Activated CD4-positive, alpha-beta memory T cell treated with anti-CD3 and anti-CD28 coated beads, Interleukin-2, amount 10 ng/mL, durations not matched to agents 7 days and 5 days (primary cell): ENCODE results near the gene CTXND2. TPM values are rescaled to one million over a fixed set of nuclear protein-coding genes. Genes with fewer than 3 reads are reported as not detected.
"Not testable (repeated sequence)": the region's sequence is repeated elsewhere in the genome, so short reads cannot be mapped to it uniquely, and the experiment has no call there.

Experiments used
- CTCF ChIA-PET: fragments of 350-600 bp; sonication (Branson Sonifier 250); formaldehyde crosslinking; loops from one replicate; lab custom pipeline; 2021; ENCODE audit warnings: antibody characterized with exemption, inconsistent platforms; lab: Charles Lee
- POLR2A ChIA-PET: fragments of 350-600 bp; sonication (Branson Sonifier 250); formaldehyde crosslinking; loops from one replicate; lab custom pipeline; 2021; ENCODE audit warnings: antibody characterized with exemption; lab: Charles Lee
- DNase-seq: peaks from one replicate; pipeline ENCODE4 v3.0.0-alpha.2; 2020
- H3K27ac Mint-ChIP-seq: one replicate; pipeline ENCODE4 v1.8.0; 2021; ENCODE audit warnings: mild to moderate bottlenecking, mixed read lengths
- H3K27me3 Mint-ChIP-seq: one replicate; pipeline ENCODE4 v1.8.0; 2021; ENCODE audit warnings: mixed read lengths
- H3K36me3 Mint-ChIP-seq: one replicate; pipeline ENCODE4 v1.8.0; 2021; ENCODE audit warnings: low read depth, mixed read lengths
- H3K4me1 Mint-ChIP-seq: one replicate; pipeline ENCODE4 v1.8.0; 2021; ENCODE audit warnings: mixed read lengths
- H3K4me3 Mint-ChIP-seq: one replicate; pipeline ENCODE4 v1.8.0; 2021; ENCODE audit warnings: mild to moderate bottlenecking, mixed read lengths
- H3K9me3 Mint-ChIP-seq: one replicate; pipeline ENCODE4 v1.8.0; 2021; ENCODE audit warnings: mixed read lengths
- total RNA-seq, 2 experiments: library from RNA; stranded (reverse); gene quantifications; one replicate each; pipeline ENCODE4 v1.2.3, GENCODE V29; 2021

Gene CTXND2
- total RNA-seq, 2 experiments from 2014 or later, result not detected

GRCh38 chr1:150899795-150900194, 12.9 kb downstream of the CTXND2 start:
- H3K9me3 Mint-ChIP-seq, H3K4me1 Mint-ChIP-seq: not testable (repeated sequence)
- CTCF ChIA-PET, result interaction anchor here (0.6 kb wide), 1 partner anchor 82 kb away, joined by 3 read pairs; no protein-coding TSS in a partner anchor

GRCh38 chr1:150902346-150902745, 15.4 kb downstream of the CTXND2 start:
- CTCF ChIA-PET, result no interaction called here
- H3K9me3 Mint-ChIP-seq, result no peaks in the 10 kb centered on the region
- H3K27me3 Mint-ChIP-seq, result peaks cover 2% of the 10 kb centered on the region
- H3K36me3 Mint-ChIP-seq, result no peaks in the 10 kb centered on the region
- no peaks in the 10 kb centered on the region for H3K4me1 Mint-ChIP-seq
- no peak overlapping the region for H3K27ac Mint-ChIP-seq
- no peak overlapping the region for H3K4me3 Mint-ChIP-seq
- no peak for DNase-seq
- POLR2A ChIA-PET, result no interaction called here

More at GRCh38 chr1:150899795-150900194, 12.9 kb downstream of the CTXND2 start:
- H3K4me3 Mint-ChIP-seq, H3K27ac Mint-ChIP-seq, DNase-seq, H3K36me3 Mint-ChIP-seq: not testable (repeated sequence)
- POLR2A ChIA-PET, result interaction anchor here (1.8 kb wide), 1 partner anchor 23 kb away, joined by 5 read pairs; no protein-coding TSS in a partner anchor
- peaks cover 14% of the 10 kb centered on the region for H3K27me3 Mint-ChIP-seq

- Mint-ChIP-seq H3K9me3 (no peaks in the 10 kb centered on the region), H3K27ac (no peak overlapping the region), H3K4me1 (no peaks in the 10 kb centered on the region), H3K4me3 (no peak overlapping the region), H3K36me3 (no peaks in the 10 kb centered on the region), H3K27me3 (peaks cover 2% of the 10 kb centered on the region)
- ChIA-PET CTCF (no interaction called here), POLR2A (no interaction called here)
- no peak for DNase-seq
Observed at GRCh38 chr1:150902751-150903150, 15.8 kb downstream of the CTXND2 start.

GRCh38 chr1:150905301-150905700, 18.4 kb downstream of the CTXND2 start:
- DNase-seq, result no peak
- Mint-ChIP-seq H3K27me3 (no peaks in the 10 kb centered on the region), H3K36me3 (no peaks in the 10 kb centered on the region), H3K27ac (no peak overlapping the region), H3K4me1 (no peaks in the 10 kb centered on the region), H3K4me3 (no peak overlapping the region), H3K9me3 (peaks cover 4% of the 10 kb centered on the region)
- ChIA-PET POLR2A (no interaction called here), CTCF (interaction anchor here (0.7 kb wide), 1 partner anchor 195 kb away, joined by 3 read pairs; no protein-coding TSS in a partner anchor)

- Mint-ChIP-seq H3K36me3 (no peaks in the 10 kb centered on the region), H3K4me3 (no peak overlapping the region), H3K27me3 (no peaks in the 10 kb centered on the region), H3K27ac (no peak overlapping the region), H3K4me1 (no peaks in the 10 kb centered on the region), H3K9me3 (peaks cover 4% of the 10 kb centered on the region)
- CTCF ChIA-PET, result no interaction called here
- no peak for DNase-seq
- POLR2A ChIA-PET, result no interaction called here
Observed at GRCh38 chr1:150906329-150906728, 19.4 kb downstream of the CTXND2 start.

- Mint-ChIP-seq H3K27ac (no peak overlapping the region), H3K36me3 (no peaks in the 10 kb centered on the region), H3K27me3 (no peaks in the 10 kb centered on the region), H3K4me3 (no peak overlapping the region), H3K9me3 (peaks cover 4% of the 10 kb centered on the region), H3K4me1 (no peaks in the 10 kb centered on the region)
- CTCF ChIA-PET, result interaction anchor here (1.1 kb wide), 1 partner anchor 16 kb away, joined by 3 read pairs; no protein-coding TSS in a partner anchor
- POLR2A ChIA-PET, result no interaction called here
- DNase-seq, result no peak
Observed at GRCh38 chr1:150906813-150907212, 19.9 kb downstream of the CTXND2 start.

GRCh38 chr1:150909585-150910180, 22.7 kb downstream of the CTXND2 start:
- H3K27me3 Mint-ChIP-seq, result no peaks in the 10 kb centered on the region
- H3K27ac Mint-ChIP-seq, result no peak overlapping the region
- no peaks in the 10 kb centered on the region for H3K36me3 Mint-ChIP-seq
- CTCF ChIA-PET, result no interaction called here
- DNase-seq, result no peak
- no peaks in the 10 kb centered on the region for H3K4me1 Mint-ChIP-seq
- peaks cover 4% of the 10 kb centered on the region for H3K9me3 Mint-ChIP-seq
- no peak overlapping the region for H3K4me3 Mint-ChIP-seq
- POLR2A ChIA-PET, result no interaction called here

GRCh38 chr1:150912623-150913022, 25.7 kb downstream of the CTXND2 start:
- Mint-ChIP-seq H3K9me3 (peaks cover 4% of the 10 kb centered on the region), H3K36me3 (no peaks in the 10 kb centered on the region), H3K27ac (no peak overlapping the region), H3K4me1 (no peaks in the 10 kb centered on the region), H3K4me3 (no peak overlapping the region), H3K27me3 (no peaks in the 10 kb centered on the region)
- DNase-seq, result no peak
- POLR2A ChIA-PET, result no interaction called here
- CTCF ChIA-PET, result no interaction called here

GRCh38 chr1:150917387-150917786, 30.5 kb downstream of the CTXND2 start:
- Mint-ChIP-seq H3K27me3 (no peaks in the 10 kb centered on the region), H3K4me3 (no peak overlapping the region), H3K27ac (no peak overlapping the region), H3K9me3 (no peaks in the 10 kb centered on the region), H3K4me1 (peaks cover 5% of the 10 kb centered on the region), H3K36me3 (no peaks in the 10 kb centered on the region)
- POLR2A ChIA-PET, result no interaction called here
- DNase-seq, result no peak
- CTCF ChIA-PET, result no interaction called here

GRCh38 chr1:150922519-150922975, 35.6 kb downstream of the CTXND2 start:
- CTCF ChIA-PET, result interaction anchor here (0.6 to 2.4 kb wide), 34 partner anchors 9 to 457 kb away, joined by 3 to 20 read pairs (median 4); partner anchors contain the start of genes CTXND2, ENSA and GOLPH3L
- peaks cover 29% of the 10 kb centered on the region for H3K4me1 Mint-ChIP-seq
- peak; percentile 83 for DNase-seq
- POLR2A ChIA-PET, result interaction anchor here (1.1 to 1.4 kb wide), 7 partner anchors 22 to 361 kb away, joined by 3 to 7 read pairs (median 5); partner anchors contain the start of genes CTSS and ENSA
- H3K4me3 Mint-ChIP-seq, result no peak overlapping the region
- H3K27ac Mint-ChIP-seq, result no peak overlapping the region
- no peaks in the 10 kb centered on the region for H3K27me3 Mint-ChIP-seq
- H3K36me3 Mint-ChIP-seq, result peaks cover 4% of the 10 kb centered on the region
- no peaks in the 10 kb centered on the region for H3K9me3 Mint-ChIP-seq

- Mint-ChIP-seq H3K9me3 (peaks cover 3% of the 10 kb centered on the region), H3K27ac (peak overlapping the region; percentile 93), H3K36me3 (peaks cover 27% of the 10 kb centered on the region), H3K27me3 (no peaks in the 10 kb centered on the region), H3K4me1 (peaks cover 36% of the 10 kb centered on the region), H3K4me3 (peak overlapping the region; percentile 96)
- POLR2A ChIA-PET, result interaction anchor here (1.1 to 1.5 kb wide), 4 partner anchors 49 to 363 kb away, joined by 3 to 7 read pairs (median 6); partner anchors contain the start of genes ARNT and CERS2
- DNase-seq, result peak; percentile 23
- CTCF ChIA-PET, result interaction anchor here (0.7 to 1.3 kb wide), 5 partner anchors 11 to 228 kb away, joined by 3 to 6 read pairs (median 3); partner anchors contain the start of gene GOLPH3L
Observed at GRCh38 chr1:150925080-150925479, 38.1 kb downstream of the CTXND2 start.

GRCh38 chr1:150926097-150926741, 39.3 kb downstream of the CTXND2 start, which contains the start of gene SETDB1:
TSS of gene SETDB1 (plus strand) at chr1:150926363. CDS start at chr1:150927715, 1,352 bp downstream.
- DNase-seq, result peak; percentile 96
- Mint-ChIP-seq H3K9me3 (peaks cover 4% of the 10 kb centered on the region), H3K36me3 (peaks cover 37% of the 10 kb centered on the region), H3K27ac (peak within 1 kb of the TSS; percentile 93), H3K4me1 (peaks cover 36% of the 10 kb centered on the region), H3K4me3 (peak within 1 kb of the TSS; percentile 96), H3K27me3 (no peaks in the 10 kb centered on the region)
- ChIA-PET POLR2A (interaction anchor here (0.6 to 1.8 kb wide), 11 partner anchors 36 to 411 kb away, joined by 3 to 7 read pairs (median 3); partner anchors contain the start of genes ARNT, CERS2 and FALEC), CTCF (interaction anchor here (0.7 to 1.4 kb wide), 5 partner anchors 10 to 365 kb away, joined by 3 to 6 read pairs (median 3); partner anchors contain the start of gene GOLPH3L)

GRCh38 chr1:150927624-150928023, 40.7 kb downstream of the CTXND2 start:
- Mint-ChIP-seq H3K27ac (peak overlapping the region; percentile 16), H3K4me1 (peaks cover 28% of the 10 kb centered on the region), H3K27me3 (no peaks in the 10 kb centered on the region), H3K4me3 (peak overlapping the region; percentile 96), H3K9me3 (peaks cover 14% of the 10 kb centered on the region), H3K36me3 (peaks cover 50% of the 10 kb centered on the region)
- no peak for DNase-seq
- POLR2A ChIA-PET, result interaction anchor here (0.9 to 1.6 kb wide), 4 partner anchors 33 to 51 kb away, joined by 3 to 5 read pairs (median 4); partner anchors contain the start of gene ARNT
- CTCF ChIA-PET, result no interaction called here
